Liver (tissue), 9 donors: ENCODE results near the gene SUMO1. TPM values are rescaled to one million over a fixed set of nuclear protein-coding genes. Genes with fewer than 3 reads are reported as not detected.

Experiments used
- DNase-seq: peaks from one replicate; pipeline ENCODE4 v3.0.0-alpha.2; 2017; ENCODE audit warnings: low spot score
- H3K27ac ChIP-seq, 2 donors: one replicate each; pipeline ENCODE4 v1.7.0; 2013; ENCODE audit warnings: inconsistent platforms in 2 of 2, low read length in 2 of 2, control low read depth in 1 of 2, low read depth in 1 of 2, mild to moderate bottlenecking in 1 of 2
- H3K27me3 ChIP-seq, 4 donors: one replicate each; pipeline versions ENCODE4 v1.6.1 to v1.7.0; 2013; ENCODE audit warnings: low read length in 3 of 4, inconsistent platforms in 1 of 4, mild to moderate bottlenecking in 1 of 4, moderate library complexity in 1 of 4; ENCODE audit not compliant: control insufficient read depth in 4 of 4, insufficient read depth in 4 of 4
- H3K36me3 ChIP-seq, 4 donors: one replicate each; pipeline versions ENCODE4 v1.6.1 to v1.7.0; 2013; ENCODE audit warnings: low read length in 3 of 4, mild to moderate bottlenecking in 3 of 4, low read depth in 1 of 4, moderate library complexity in 1 of 4; ENCODE audit not compliant: control insufficient read depth in 4 of 4, insufficient read depth in 3 of 4
- H3K4me1 ChIP-seq, 4 donors: one replicate each; pipeline versions ENCODE4 v1.6.1 to v1.7.0; 2013; ENCODE audit warnings: low read length in 3 of 4, mild to moderate bottlenecking in 3 of 4, moderate library complexity in 1 of 4; ENCODE audit not compliant: control insufficient read depth in 4 of 4, insufficient read depth in 4 of 4
- H3K4me3 ChIP-seq, 3 donors: one replicate each; pipeline versions ENCODE4 v1.6.1 to v1.7.0; 2013; ENCODE audit warnings: low read length in 3 of 3, control low read depth in 1 of 3, low read depth in 1 of 3, mild to moderate bottlenecking in 1 of 3
- H3K9ac ChIP-seq, 2 donors: one replicate each; pipeline ENCODE4 v1.7.0; 2013; ENCODE audit warnings: low read length in 2 of 2, mild to moderate bottlenecking in 2 of 2, moderate library complexity in 2 of 2, control low read depth in 1 of 2, low read depth in 1 of 2
- H3K9me3 ChIP-seq, 4 donors: one replicate each; pipeline versions ENCODE4 v1.6.1 to v1.7.0; 2013; ENCODE audit warnings: low read length in 3 of 4; ENCODE audit not compliant: control insufficient read depth in 4 of 4
- EGR1 ChIP-seq, 2 donors: IDR thresholded peaks; 2 replicates each; pipeline ENCODE4 v1.6.1; 2016 to 2018; ENCODE audit warnings: antibody characterized with exemption in 2 of 2, low read depth in 2 of 2
- FOXA1 ChIP-seq: IDR thresholded peaks from 2 replicates; pipeline ENCODE4 v1.6.1; 2016; ENCODE audit warnings: antibody characterized with exemption
- FOXA2 ChIP-seq: IDR thresholded peaks from 2 replicates; pipeline ENCODE4 v1.6.1; 2016; ENCODE audit warnings: antibody characterized with exemption
- GABPA ChIP-seq, 2 donors: IDR thresholded peaks in 1 of 2; conservative IDR thresholded peaks in 1 of 2; 2 replicates each; pipeline ENCODE4 v1.6.1; 2016; ENCODE audit warnings: antibody characterized with exemption in 2 of 2, mild to moderate bottlenecking in 1 of 2, moderate library complexity in 1 of 2
- HNF4A ChIP-seq, 2 donors: conservative IDR thresholded peaks; 2 replicates each; pipeline ENCODE4 v1.6.1; 2016; ENCODE audit warnings: antibody characterized with exemption in 2 of 2, mild to moderate bottlenecking in 2 of 2
- HNF4G ChIP-seq: IDR thresholded peaks from 2 replicates; pipeline ENCODE4 v1.6.1; 2016; ENCODE audit warnings: antibody characterized with exemption
- JUND ChIP-seq, 2 donors: IDR thresholded peaks; 2 replicates each; pipeline ENCODE4 v1.6.1; 2016; ENCODE audit warnings: antibody characterized with exemption in 2 of 2
- NR2F2 ChIP-seq: IDR thresholded peaks from 2 replicates; pipeline ENCODE4 v1.6.1; 2016; ENCODE audit warnings: antibody characterized with exemption
- RAD21 ChIP-seq, 2 donors: IDR thresholded peaks; 2 replicates each; pipeline ENCODE4 v1.6.1; 2016; ENCODE audit warnings: antibody characterized with exemption in 2 of 2, mild to moderate bottlenecking in 2 of 2
- RXRA ChIP-seq, 2 donors: IDR thresholded peaks; 2 replicates each; pipeline ENCODE4 v1.6.1; 2017 to 2018; ENCODE audit warnings: antibody characterized with exemption in 2 of 2, mild to moderate bottlenecking in 1 of 2
- SP1 ChIP-seq: IDR thresholded peaks from 2 replicates; pipeline ENCODE4 v1.6.1; 2018; ENCODE audit warnings: antibody characterized with exemption, mild to moderate bottlenecking
- TAF1 ChIP-seq: conservative IDR thresholded peaks from 2 replicates; pipeline ENCODE4 v1.6.1; 2016; ENCODE audit warnings: antibody characterized with exemption, mild to moderate bottlenecking
- YY1 ChIP-seq: IDR thresholded peaks from 2 replicates; pipeline ENCODE4 v1.6.1; 2016; ENCODE audit warnings: antibody characterized with exemption, mild to moderate bottlenecking
- WGBS: extraction: QIAGEN DNeasy Blood & Tissue Kit; methylation state at CpG from one replicate; pipeline ENCODE4 v1.1.7; 2013; 5-methylcytosine and 5-hydroxymethylcytosine counted together
- polyA plus RNA-seq, 2 donors: library from polyadenylated mRNA; stranded (reverse) in 1 of 2; unstranded in 1 of 2; fragments of 200-250 nt in 1 of 2; fragments of >200 nt in 1 of 2; fragmentation: Nextera tagmentation in 1 of 2; extraction: Ambion mirVana in 1 of 2; gene quantifications; one replicate each; pipeline versions ENCODE4 v1.2.1 to v1.2.3, GENCODE V29; 2013 to 2015
- total RNA-seq, 2 donors: library from RNA; depleted of rRNA; stranded (reverse); fragments of >200 nt; gene quantifications; one replicate each; pipeline ENCODE4 v1.2.3, GENCODE V29; 2014
- TF ChIP-seq, protein P1 (sequence below): fragments of 150-350 bp; IDR thresholded peaks from 2 replicates; pipeline ENCODE4 v1.5.1; 2017; ENCODE audit warnings: improper control_type of control experiment, low read depth, low read length; ENCODE audit not compliant: missing input control
- TF ChIP-seq, protein P2 (sequence below): IDR thresholded peaks from 2 replicates; pipeline ENCODE4 v1.6.1; 2016; ENCODE audit warnings: antibody characterized with exemption
- TF ChIP-seq, protein P3 (sequence below): IDR thresholded peaks from 2 replicates; pipeline ENCODE4 v1.6.1; 2016; ENCODE audit warnings: antibody characterized with exemption
- TF ChIP-seq, protein P4 (sequence below): IDR thresholded peaks from 2 replicates; pipeline ENCODE4 v1.6.1; 2016; ENCODE audit warnings: antibody characterized with exemption, mild to moderate bottlenecking
- TF ChIP-seq, protein P5 (sequence below): IDR thresholded peaks from 2 replicates; pipeline ENCODE4 v1.6.1; 2016; ENCODE audit warnings: antibody characterized with exemption
- donor health status: healthy.
- donor health status: healthy.
- donor health status: healthy.
- donor health status: healthy.
- donor health status: healthy.

SUMO1 gene
- total and polyA plus RNA-seq, 4 donors = 42.7 to 139 (median 51.4) TPM

- no peaks in the 10 kb centered on the region for H3K9me3 ChIP-seq
- no peak overlapping the region for H3K27ac ChIP-seq
- no peak for TF ChIP-seq SP1
- TF ChIP-seq YY1 = no peak
- TF ChIP-seq RXRA (IDR thresholded peaks at IDR 0.05) = peak in 1 of 2 donors; percentile 18
- TF ChIP-seq, protein P1, sequence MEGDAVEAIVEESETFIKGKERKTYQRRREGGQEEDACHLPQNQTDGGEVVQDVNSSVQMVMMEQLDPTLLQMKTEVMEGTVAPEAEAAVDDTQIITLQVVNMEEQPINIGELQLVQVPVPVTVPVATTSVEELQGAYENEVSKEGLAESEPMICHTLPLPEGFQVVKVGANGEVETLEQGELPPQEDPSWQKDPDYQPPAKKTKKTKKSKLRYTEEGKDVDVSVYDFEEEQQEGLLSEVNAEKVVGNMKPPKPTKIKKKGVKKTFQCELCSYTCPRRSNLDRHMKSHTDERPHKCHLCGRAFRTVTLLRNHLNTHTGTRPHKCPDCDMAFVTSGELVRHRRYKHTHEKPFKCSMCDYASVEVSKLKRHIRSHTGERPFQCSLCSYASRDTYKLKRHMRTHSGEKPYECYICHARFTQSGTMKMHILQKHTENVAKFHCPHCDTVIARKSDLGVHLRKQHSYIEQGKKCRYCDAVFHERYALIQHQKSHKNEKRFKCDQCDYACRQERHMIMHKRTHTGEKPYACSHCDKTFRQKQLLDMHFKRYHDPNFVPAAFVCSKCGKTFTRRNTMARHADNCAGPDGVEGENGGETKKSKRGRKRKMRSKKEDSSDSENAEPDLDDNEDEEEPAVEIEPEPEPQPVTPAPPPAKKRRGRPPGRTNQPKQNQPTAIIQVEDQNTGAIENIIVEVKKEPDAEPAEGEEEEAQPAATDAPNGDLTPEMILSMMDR = peak; percentile 89
- peak; percentile 97 for TF ChIP-seq RAD21 (IDR thresholded peaks at IDR 0.05)
- TF ChIP-seq TAF1 = no peak
- H3K9ac ChIP-seq = no peak overlapping the region
- no peaks in the 10 kb centered on the region for H3K36me3 ChIP-seq
- H3K4me1 ChIP-seq = no peaks in the 10 kb centered on the region
- DNase-seq = peak; percentile 49
- H3K4me3 ChIP-seq = no peak overlapping the region
- 44% methylated on average over 7 of the region's 7 CpGs for WGBS
- no peaks in the 10 kb centered on the region for H3K27me3 ChIP-seq
These were observed 59.9 kb downstream of the SUMO1 start for GRCh38 chr2:202178346-202178958.

DNA sequence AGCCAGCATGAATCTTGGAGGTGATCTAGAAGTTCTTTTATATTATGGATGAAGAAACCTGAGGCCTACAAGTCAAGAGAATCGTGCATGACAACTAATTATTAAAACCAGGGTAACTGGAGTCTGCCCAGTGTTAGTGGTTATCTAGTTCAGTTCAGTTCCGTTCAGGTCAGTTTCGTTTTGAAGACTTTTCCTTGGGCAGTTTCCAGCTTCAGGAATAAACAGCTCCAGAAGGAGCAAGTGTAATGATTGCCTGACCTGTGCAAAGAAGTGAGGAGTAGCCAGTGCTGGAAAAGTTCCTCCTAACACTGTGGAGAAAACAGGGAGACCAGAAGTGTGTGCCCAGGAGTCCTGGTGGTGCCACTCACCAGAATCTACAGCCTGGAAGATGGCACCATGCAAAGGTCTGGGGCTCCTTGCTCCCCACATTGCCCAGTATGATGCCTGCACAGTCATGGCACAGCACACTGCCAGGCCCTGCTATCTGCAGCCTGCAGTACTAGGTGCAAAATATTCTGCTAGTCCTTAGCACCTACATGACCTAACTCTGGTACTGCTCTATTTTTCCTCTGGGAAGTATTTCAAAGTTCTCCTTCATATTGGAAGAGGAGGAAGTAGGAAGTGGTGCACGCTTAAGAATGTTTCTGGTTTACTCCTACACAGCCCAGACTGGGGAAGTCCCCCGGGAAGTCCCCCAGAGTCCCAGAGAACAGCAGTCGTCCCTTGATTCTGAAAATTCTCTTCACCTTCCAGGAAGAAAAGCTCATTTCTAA, 65.8 kb downstream of the SUMO1 start:
- Histone ChIP-seq H3K4me1 (peaks cover 0 to 5% (median 1%) of the 10 kb centered on the region in 4 donors), H3K9me3 (no peaks in the 10 kb centered on the region), H3K27ac (no peak overlapping the region), H3K9ac (no peak overlapping the region), H3K27me3 (no peaks in the 10 kb centered on the region), H3K4me3 (no peak overlapping the region), H3K36me3 (no peaks in the 10 kb centered on the region)
- 55% methylated on average over 6 of the region's 6 CpGs for WGBS
- TF ChIP-seq, protein P2, sequence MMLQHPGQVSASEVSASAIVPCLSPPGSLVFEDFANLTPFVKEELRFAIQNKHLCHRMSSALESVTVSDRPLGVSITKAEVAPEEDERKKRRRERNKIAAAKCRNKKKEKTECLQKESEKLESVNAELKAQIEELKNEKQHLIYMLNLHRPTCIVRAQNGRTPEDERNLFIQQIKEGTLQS = no peak
- DNase-seq = no peak

GRCh38 chr2:202171241-202171825, 67.1 kb downstream of the SUMO1 start:
- Histone ChIP-seq H3K36me3 (no peaks in the 10 kb centered on the region), H3K9me3 (no peaks in the 10 kb centered on the region), H3K27me3 (no peaks in the 10 kb centered on the region), H3K4me3 (peak overlapping the region in 1 of 3 donors; percentile 17), H3K27ac (no peak overlapping the region), H3K4me1 (peaks cover 0 to 5% (median 1%) of the 10 kb centered on the region in 4 donors), H3K9ac (no peak overlapping the region)
- 26% methylated on average over 32 of the region's 32 CpGs for WGBS
- DNase-seq = no peak
- TF ChIP-seq FOXA2 = no peak
- no peak for TF ChIP-seq SP1
- TF ChIP-seq RXRA (IDR thresholded peaks at IDR 0.05) = no peak
- no peak for TF ChIP-seq HNF4G
- no peak for TF ChIP-seq EGR1 (IDR thresholded peaks at IDR 0.05; ENCODE audit: low read depth in 2 of 2)
- no peak for TF ChIP-seq YY1
- no peak for TF ChIP-seq HNF4A (conservative IDR thresholded peaks at IDR 0.05)
- TF ChIP-seq, protein P3, sequence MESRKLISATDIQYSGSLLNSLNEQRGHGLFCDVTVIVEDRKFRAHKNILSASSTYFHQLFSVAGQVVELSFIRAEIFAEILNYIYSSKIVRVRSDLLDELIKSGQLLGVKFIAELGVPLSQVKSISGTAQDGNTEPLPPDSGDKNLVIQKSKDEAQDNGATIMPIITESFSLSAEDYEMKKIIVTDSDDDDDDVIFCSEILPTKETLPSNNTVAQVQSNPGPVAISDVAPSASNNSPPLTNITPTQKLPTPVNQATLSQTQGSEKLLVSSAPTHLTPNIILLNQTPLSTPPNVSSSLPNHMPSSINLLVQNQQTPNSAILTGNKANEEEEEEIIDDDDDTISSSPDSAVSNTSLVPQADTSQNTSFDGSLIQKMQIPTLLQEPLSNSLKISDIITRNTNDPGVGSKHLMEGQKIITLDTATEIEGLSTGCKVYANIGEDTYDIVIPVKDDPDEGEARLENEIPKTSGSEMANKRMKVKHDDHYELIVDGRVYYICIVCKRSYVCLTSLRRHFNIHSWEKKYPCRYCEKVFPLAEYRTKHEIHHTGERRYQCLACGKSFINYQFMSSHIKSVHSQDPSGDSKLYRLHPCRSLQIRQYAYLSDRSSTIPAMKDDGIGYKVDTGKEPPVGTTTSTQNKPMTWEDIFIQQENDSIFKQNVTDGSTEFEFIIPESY = no peak
- TF ChIP-seq, protein P4, sequence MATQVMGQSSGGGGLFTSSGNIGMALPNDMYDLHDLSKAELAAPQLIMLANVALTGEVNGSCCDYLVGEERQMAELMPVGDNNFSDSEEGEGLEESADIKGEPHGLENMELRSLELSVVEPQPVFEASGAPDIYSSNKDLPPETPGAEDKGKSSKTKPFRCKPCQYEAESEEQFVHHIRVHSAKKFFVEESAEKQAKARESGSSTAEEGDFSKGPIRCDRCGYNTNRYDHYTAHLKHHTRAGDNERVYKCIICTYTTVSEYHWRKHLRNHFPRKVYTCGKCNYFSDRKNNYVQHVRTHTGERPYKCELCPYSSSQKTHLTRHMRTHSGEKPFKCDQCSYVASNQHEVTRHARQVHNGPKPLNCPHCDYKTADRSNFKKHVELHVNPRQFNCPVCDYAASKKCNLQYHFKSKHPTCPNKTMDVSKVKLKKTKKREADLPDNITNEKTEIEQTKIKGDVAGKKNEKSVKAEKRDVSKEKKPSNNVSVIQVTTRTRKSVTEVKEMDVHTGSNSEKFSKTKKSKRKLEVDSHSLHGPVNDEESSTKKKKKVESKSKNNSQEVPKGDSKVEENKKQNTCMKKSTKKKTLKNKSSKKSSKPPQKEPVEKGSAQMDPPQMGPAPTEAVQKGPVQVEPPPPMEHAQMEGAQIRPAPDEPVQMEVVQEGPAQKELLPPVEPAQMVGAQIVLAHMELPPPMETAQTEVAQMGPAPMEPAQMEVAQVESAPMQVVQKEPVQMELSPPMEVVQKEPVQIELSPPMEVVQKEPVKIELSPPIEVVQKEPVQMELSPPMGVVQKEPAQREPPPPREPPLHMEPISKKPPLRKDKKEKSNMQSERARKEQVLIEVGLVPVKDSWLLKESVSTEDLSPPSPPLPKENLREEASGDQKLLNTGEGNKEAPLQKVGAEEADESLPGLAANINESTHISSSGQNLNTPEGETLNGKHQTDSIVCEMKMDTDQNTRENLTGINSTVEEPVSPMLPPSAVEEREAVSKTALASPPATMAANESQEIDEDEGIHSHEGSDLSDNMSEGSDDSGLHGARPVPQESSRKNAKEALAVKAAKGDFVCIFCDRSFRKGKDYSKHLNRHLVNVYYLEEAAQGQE = no peak
- no peak for TF ChIP-seq GABPA (IDR thresholded peaks at IDR 0.05 in 1 of 2, conservative IDR thresholded peaks at IDR 0.05 in 1 of 2)
- TF ChIP-seq, protein P5, sequence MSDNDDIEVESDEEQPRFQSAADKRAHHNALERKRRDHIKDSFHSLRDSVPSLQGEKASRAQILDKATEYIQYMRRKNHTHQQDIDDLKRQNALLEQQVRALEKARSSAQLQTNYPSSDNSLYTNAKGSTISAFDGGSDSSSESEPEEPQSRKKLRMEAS = no peak
- no peak for TF ChIP-seq RAD21 (IDR thresholded peaks at IDR 0.05)
- no peak for TF ChIP-seq JUND (IDR thresholded peaks at IDR 0.05)
- TF ChIP-seq NR2F2 = no peak
- no peak for TF ChIP-seq TAF1
- TF ChIP-seq, protein P2 = no peak
- TF ChIP-seq FOXA1 = no peak
